Calu3 (cell line): Measurements from ENCODE around the gene YLPM1. TPM values are rescaled to one million over a fixed set of nuclear protein-coding genes. Genes with fewer than 3 reads are reported as not detected.

Source experiments
- BruUV-seq: library from RNA; stranded (reverse); fragments of 400-500 nt; replicated peaks from 2 replicates; lab custom pipeline; 2021; lab: Mats Ljungman, UMichigan
- CTCF ChIA-PET: fragments of 300-600 bp; sonication (Branson Sonifier 250); formaldehyde crosslinking; loops from one replicate; lab custom pipeline; 2022; ENCODE audit warnings: antibody characterized with exemption; lab: Charles Lee
- DNase-seq: peaks from one replicate; pipeline ENCODE4 v3.0.0; 2022
- H3K27ac Mint-ChIP-seq: one replicate; pipeline ENCODE4 v1.8.0; 2022; ENCODE audit warnings: mixed read lengths; ENCODE audit not compliant: unreplicated experiment
- H3K27me3 Mint-ChIP-seq: one replicate; pipeline ENCODE4 v1.8.0; 2022; ENCODE audit warnings: mixed read lengths; ENCODE audit not compliant: unreplicated experiment
- H3K36me3 Mint-ChIP-seq: one replicate; pipeline ENCODE4 v1.8.0; 2022; ENCODE audit warnings: mild to moderate bottlenecking, moderate library complexity, mixed read lengths; ENCODE audit not compliant: insufficient read depth, unreplicated experiment
- H3K4me1 Mint-ChIP-seq: one replicate; pipeline ENCODE4 v1.8.0; 2022; ENCODE audit warnings: mild to moderate bottlenecking, low read depth, mixed read lengths; ENCODE audit not compliant: unreplicated experiment
- H3K4me3 Mint-ChIP-seq: one replicate; pipeline ENCODE4 v1.8.0; 2022; ENCODE audit warnings: mild to moderate bottlenecking, low read depth, moderate library complexity, mixed read lengths; ENCODE audit not compliant: unreplicated experiment
- H3K9me3 Mint-ChIP-seq: one replicate; pipeline ENCODE4 v1.8.0; 2022; ENCODE audit warnings: low read depth, mixed read lengths; ENCODE audit not compliant: unreplicated experiment
- intact Hi-C: fragments of 100-400 bp; cut with micrococcal nuclease; formaldehyde crosslinking; loops from one replicate; pipeline ENCODE4 v1.10.0; 2022; ENCODE audit not compliant: unreplicated experiment
- total RNA-seq: library from RNA; stranded (reverse); gene quantifications from 2 replicates; pipeline ENCODE4 v1.2.3, GENCODE V29; 2022
- TF ChIP-seq, protein P1 (sequence below): fragments of 200-600 bp; IDR thresholded peaks from one replicate; pipeline ENCODE4 v1.8.0; 2022; ENCODE audit warnings: antibody characterized with exemption; ENCODE audit not compliant: unreplicated experiment

The YLPM1 gene
- total RNA-seq, 1 experiment from 2014 or later: 67.5 TPM

GRCh38 chr14:74846968-74847665 is 84.0 kb downstream of the YLPM1 start:
- CTCF ChIA-PET: interaction anchor here (0.6 kb wide), 1 partner anchor 481 kb away, joined by 3 read pairs; no protein-coding TSS in a partner anchor
- H3K9me3 Mint-ChIP-seq: no peaks in the 10 kb centered on the region
- intact Hi-C loops: no loop called here
- H3K4me3 Mint-ChIP-seq: no peak overlapping the region
- BruUV-seq: no TSS peak
- H3K36me3 Mint-ChIP-seq: no peaks in the 10 kb centered on the region
- DNase-seq: no peak
- no peaks in the 10 kb centered on the region for H3K4me1 Mint-ChIP-seq
- H3K27me3 Mint-ChIP-seq: no peaks in the 10 kb centered on the region
- no peak overlapping the region for H3K27ac Mint-ChIP-seq
- TF ChIP-seq, protein P1, sequence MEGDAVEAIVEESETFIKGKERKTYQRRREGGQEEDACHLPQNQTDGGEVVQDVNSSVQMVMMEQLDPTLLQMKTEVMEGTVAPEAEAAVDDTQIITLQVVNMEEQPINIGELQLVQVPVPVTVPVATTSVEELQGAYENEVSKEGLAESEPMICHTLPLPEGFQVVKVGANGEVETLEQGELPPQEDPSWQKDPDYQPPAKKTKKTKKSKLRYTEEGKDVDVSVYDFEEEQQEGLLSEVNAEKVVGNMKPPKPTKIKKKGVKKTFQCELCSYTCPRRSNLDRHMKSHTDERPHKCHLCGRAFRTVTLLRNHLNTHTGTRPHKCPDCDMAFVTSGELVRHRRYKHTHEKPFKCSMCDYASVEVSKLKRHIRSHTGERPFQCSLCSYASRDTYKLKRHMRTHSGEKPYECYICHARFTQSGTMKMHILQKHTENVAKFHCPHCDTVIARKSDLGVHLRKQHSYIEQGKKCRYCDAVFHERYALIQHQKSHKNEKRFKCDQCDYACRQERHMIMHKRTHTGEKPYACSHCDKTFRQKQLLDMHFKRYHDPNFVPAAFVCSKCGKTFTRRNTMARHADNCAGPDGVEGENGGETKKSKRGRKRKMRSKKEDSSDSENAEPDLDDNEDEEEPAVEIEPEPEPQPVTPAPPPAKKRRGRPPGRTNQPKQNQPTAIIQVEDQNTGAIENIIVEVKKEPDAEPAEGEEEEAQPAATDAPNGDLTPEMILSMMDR: no peak

- no peaks in the 10 kb centered on the region for H3K36me3 Mint-ChIP-seq
- H3K27ac Mint-ChIP-seq: no peak overlapping the region
- no peaks in the 10 kb centered on the region for H3K4me1 Mint-ChIP-seq
- TF ChIP-seq, protein P1: no peak
- DNase-seq: no peak
- H3K9me3 Mint-ChIP-seq: no peaks in the 10 kb centered on the region
- CTCF ChIA-PET: interaction anchor here (0.6 to 0.7 kb wide), 2 partner anchors 141 to 188 kb away, joined by 3 read pairs; no protein-coding TSS in a partner anchor
- H3K27me3 Mint-ChIP-seq: no peaks in the 10 kb centered on the region
- intact Hi-C loops: no loop called here
- no peak overlapping the region for H3K4me3 Mint-ChIP-seq
- BruUV-seq: no TSS peak
Measured at GRCh38 chr14:74848768-74849167, 85.7 kb downstream of the YLPM1 start.

GRCh38 chr14:74852922-74853530 is 89.9 kb downstream of the YLPM1 start:
- DNase-seq: no peak
- BruUV-seq: no TSS peak
- Mint-ChIP-seq H3K36me3 (no peaks in the 10 kb centered on the region), H3K27ac (no peak overlapping the region), H3K4me3 (no peak overlapping the region), H3K27me3 (no peaks in the 10 kb centered on the region), H3K9me3 (no peaks in the 10 kb centered on the region), H3K4me1 (no peaks in the 10 kb centered on the region)
- intact Hi-C loops: no loop called here
- TF ChIP-seq, protein P1: no peak
- CTCF ChIA-PET: no interaction called here

DNA sequence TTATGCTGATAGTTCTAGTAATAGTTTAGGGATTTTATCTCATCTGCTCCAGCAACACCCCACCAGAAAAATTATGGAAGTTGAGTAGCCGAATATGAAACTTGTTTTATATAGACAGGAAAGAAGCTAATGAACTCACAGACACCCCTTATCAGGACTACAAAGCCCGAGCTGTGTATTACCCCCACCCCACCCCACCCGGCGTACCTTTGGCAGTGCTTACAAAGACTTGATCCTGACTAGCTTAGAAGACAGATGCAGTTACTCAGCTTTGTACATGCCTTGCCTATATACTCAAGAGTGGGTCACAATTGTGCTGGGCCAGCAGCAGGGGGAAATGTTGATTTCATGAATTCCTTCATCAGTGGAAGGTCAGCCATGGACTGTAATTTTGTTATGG is 90.5 kb downstream of the YLPM1 start:
- intact Hi-C loops: no loop called here
- Mint-ChIP-seq H3K27me3 (no peaks in the 10 kb centered on the region), H3K9me3 (no peaks in the 10 kb centered on the region), H3K27ac (no peak overlapping the region), H3K36me3 (no peaks in the 10 kb centered on the region), H3K4me3 (no peak overlapping the region), H3K4me1 (no peaks in the 10 kb centered on the region)
- CTCF ChIA-PET: no interaction called here
- BruUV-seq: no TSS peak
- DNase-seq: no peak
- TF ChIP-seq, protein P1: no peak
